B cell (primary cell): ENCODE results near the gene PCDHA3. TPM values are rescaled to one million over a fixed set of nuclear protein-coding genes. Genes with fewer than 3 reads are reported as not detected.
"Not testable (repeated sequence)": the region's sequence is repeated elsewhere in the genome, so short reads cannot be mapped to it uniquely, and the experiment has no call there.

Experiments used
- ATAC-seq: fragments of 200-7000 bp; cut with Tn5 transposase; one replicate; pipeline ENCODE4 v1.10.0; 2021; ENCODE audit warnings: low read depth, mild to moderate bottlenecking, moderate number of reproducible peaks, moderate library complexity
- CTCF ChIA-PET: fragments of 350-600 bp; sonication (Branson Sonifier 250); formaldehyde crosslinking; loops from one replicate; lab custom pipeline; 2021; ENCODE audit warnings: antibody characterized with exemption, inconsistent platforms; lab: Charles Lee
- POLR2A ChIA-PET: fragments of 350-600 bp; sonication (Branson Sonifier 250); formaldehyde crosslinking; loops from one replicate; lab custom pipeline; 2021; ENCODE audit warnings: antibody characterized with exemption; lab: Charles Lee
- DNase-seq: peaks from one replicate; pipeline ENCODE4 v3.0.0; 2013
- H2AFZ ChIP-seq: 2 replicates; pipeline ENCODE4 v1.6.1; 2012; ENCODE audit warnings: mild to moderate bottlenecking, low read depth, low read length; ENCODE audit not compliant: insufficient read depth, poor library complexity, severe bottlenecking
- H3K27ac ChIP-seq, 2 donors: 1 replicate in 1 of 2; 2 replicates in 1 of 2; pipeline ENCODE4 v1.5.1; 2012 to 2013; ENCODE audit warnings: low read length in 2 of 2, mild to moderate bottlenecking in 2 of 2, moderate library complexity in 1 of 2
- H3K27me3 ChIP-seq, 4 experiments: fragments of 200-600 bp in 1 of 4; sonication (generic) in 1 of 4; replicated peaks in 1 of 4; 1 replicate in 2 of 4; 2 replicates in 2 of 4; pipeline versions ENCODE4 v1.6.1 to v1.7.0; 2013 to 2016; ENCODE audit warnings: low read length in 3 of 4, mild to moderate bottlenecking in 2 of 4, mixed read lengths in 1 of 4, moderate library complexity in 1 of 4; ENCODE audit not compliant: insufficient read depth in 4 of 4, control insufficient read depth in 3 of 4; ENCODE audit errors: control extremely low read depth in 1 of 4
- H3K36me3 ChIP-seq, 2 experiments: replicated peaks in 1 of 2; 1 replicate in 1 of 2; 2 replicates in 1 of 2; pipeline versions ENCODE4 v1.6.1 to v1.7.1; 2013; ENCODE audit warnings: low read length in 1 of 2; ENCODE audit not compliant: insufficient read depth in 2 of 2, control insufficient read depth in 1 of 2; ENCODE audit errors: control extremely low read depth in 1 of 2, extremely low read depth in 1 of 2
- H3K4me1 ChIP-seq, 2 donors: fragments of 200-600 bp in 1 of 2; sonication (generic) in 1 of 2; 1 replicate in 1 of 2; 2 replicates in 1 of 2; pipeline versions ENCODE4 v1.5.1 to v1.6.1; 2013 to 2017; ENCODE audit warnings: low read length in 2 of 2; ENCODE audit not compliant: control insufficient read depth in 2 of 2, insufficient read depth in 2 of 2
- H3K4me2 ChIP-seq: replicated peaks from 2 replicates; pipeline ENCODE3; 2012; ENCODE audit warnings: mild to moderate bottlenecking, low read depth, low read length; ENCODE audit not compliant: poor library complexity, severe bottlenecking
- H3K4me3 ChIP-seq, 5 experiments: fragments of 200-600 bp in 1 of 5; sonication (generic) in 1 of 5; 1 replicate in 3 of 5; 2 replicates in 2 of 5; pipeline versions ENCODE4 v1.5.1 to v1.7.0; 2011 to 2016; ENCODE audit warnings: low read length in 4 of 5, mild to moderate bottlenecking in 4 of 5, low read depth in 2 of 5, control low read depth in 1 of 5, moderate library complexity in 1 of 5; ENCODE audit not compliant: insufficient read depth in 1 of 5; ENCODE audit errors: control extremely low read depth in 1 of 5, extremely low read depth in 1 of 5
- H3K79me2 ChIP-seq: fragments of 200-600 bp; sonication (generic); one replicate; pipeline ENCODE4 v1.6.0; 2016; ENCODE audit warnings: low read length; ENCODE audit not compliant: control insufficient read depth, insufficient read depth
- H3K9ac ChIP-seq: fragments of 200-600 bp; sonication (generic); 2 replicates; pipeline ENCODE4 v1.6.1; 2017; ENCODE audit warnings: mild to moderate bottlenecking, low read length, moderate library complexity
- H3K9me3 ChIP-seq, 3 donors: one replicate each; pipeline versions ENCODE4 v1.6.1 to v1.7.1; 2013; ENCODE audit warnings: low read length in 2 of 3; ENCODE audit not compliant: control insufficient read depth in 2 of 3, insufficient read depth in 1 of 3; ENCODE audit errors: control extremely low read depth in 1 of 3
- H4K20me1 ChIP-seq: 2 replicates; pipeline ENCODE4 v1.6.0; 2012; ENCODE audit warnings: mild to moderate bottlenecking, low read length; ENCODE audit not compliant: insufficient read depth, control insufficient read depth, poor library complexity, severe bottlenecking
- H3K27ac Mint-ChIP-seq: one replicate; pipeline ENCODE4 v1.8.0; 2021; ENCODE audit warnings: mixed read lengths
- H3K27me3 Mint-ChIP-seq: one replicate; pipeline ENCODE4 v1.8.0; 2021; ENCODE audit warnings: mixed read lengths
- H3K4me1 Mint-ChIP-seq: one replicate; pipeline ENCODE4 v1.8.0; 2021; ENCODE audit warnings: mixed read lengths
- H3K4me3 Mint-ChIP-seq: one replicate; pipeline ENCODE4 v1.8.0; 2021; ENCODE audit warnings: mixed read lengths
- H3K9me3 Mint-ChIP-seq: one replicate; pipeline ENCODE4 v1.8.0; 2022; ENCODE audit warnings: mixed read lengths; ENCODE audit not compliant: insufficient read depth
- CTCF ChIP-seq: fragments of 200-600 bp; IDR thresholded peaks from one replicate; pipeline ENCODE4 v1.8.0; 2022; ENCODE audit warnings: antibody characterized with exemption, mild to moderate bottlenecking
- EZH2 ChIP-seq: IDR thresholded peaks from 2 replicates; pipeline ENCODE4 v1.6.1; 2012; ENCODE audit warnings: borderline replicate concordance, low read depth, mild to moderate bottlenecking, moderate library complexity, low read length; ENCODE audit not compliant: insufficient read depth, poor library complexity, severe bottlenecking
- WGBS: methylation state at CpG from one replicate; pipeline ENCODE4 v1.1.5; 2013; ENCODE audit warnings: missing lambda C conversion rate; ENCODE audit not compliant: insufficient coverage; 5-methylcytosine and 5-hydroxymethylcytosine counted together
- intact Hi-C: fragments of 100-400 bp; cut with micrococcal nuclease; formaldehyde crosslinking; loops from one replicate; pipeline ENCODE4 v1.10.0; 2022
- polyA plus RNA-seq: library from polyadenylated mRNA; depleted of rRNA; stranded (reverse); fragments of >200 nt; gene quantifications from 2 replicates; pipeline ENCODE4 v1.2.3, GENCODE V29; 2012
- total RNA-seq, 2 donors: library from RNA; stranded (reverse); fragments of 120-200 nt in 1 of 2; gene quantifications; 1 replicate in 1 of 2; 2 replicates in 1 of 2; pipeline versions ENCODE4 v1.2.3 to v1.2.4, GENCODE V29; 2013 to 2022

Gene PCDHA3
- total and polyA plus RNA-seq, 2 donors (not counting 1 experiment from before 2014, with no cell fraction given) = not detected

DNA sequence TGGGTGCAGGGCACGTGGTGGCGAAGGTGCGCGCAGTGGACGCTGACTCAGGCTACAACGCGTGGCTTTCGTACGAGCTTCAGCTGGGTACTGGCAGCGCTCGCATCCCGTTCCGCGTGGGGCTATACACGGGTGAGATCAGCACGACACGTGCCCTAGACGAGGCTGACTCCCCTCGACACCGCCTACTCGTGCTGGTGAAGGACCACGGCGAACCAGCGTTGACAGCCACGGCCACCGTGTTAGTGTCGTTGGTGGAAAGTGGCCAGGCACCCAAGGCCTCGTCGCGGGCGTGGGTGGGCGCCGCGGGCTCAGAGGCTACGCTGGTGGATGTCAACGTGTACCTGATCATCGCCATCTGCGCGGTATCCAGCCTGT lies 4.2 kb upstream of the PCDHA3 start:
- Histone ChIP-seq H3K79me2 (no peaks in the 10 kb centered on the region), H3K9ac (no peak overlapping the region), H4K20me1 (no peaks in the 10 kb centered on the region), H3K27ac (no peak overlapping the region), H2AFZ (no peak overlapping the region), H3K36me3 (no peaks in the 10 kb centered on the region), H3K27me3 (peaks cover 0 to 26% (median 14%) of the 10 kb centered on the region in 4 experiments), H3K4me2 (no peak overlapping the region), H3K9me3 (peaks cover 4 to 39% (median 36%) of the 10 kb centered on the region in 3 donors), H3K4me1 (no peaks in the 10 kb centered on the region), H3K4me3 (no peak overlapping the region)
- H3K9me3 Mint-ChIP-seq = peaks cover 9% of the 10 kb centered on the region
- ATAC-seq (no peak), DNase-seq (no peak)
- H3K4me1 Mint-ChIP-seq = no peaks in the 10 kb centered on the region
- H3K4me3 Mint-ChIP-seq = no peak overlapping the region
- CTCF ChIA-PET = no interaction called here
- H3K27ac Mint-ChIP-seq = no peak overlapping the region
- POLR2A ChIA-PET = no interaction called here
- intact Hi-C loops = no loop called here
- TF ChIP-seq CTCF (no peak), EZH2 (no peak)
- WGBS = 65% methylated on average over 39 of the region's 39 CpGs
- peaks cover 17% of the 10 kb centered on the region for H3K27me3 Mint-ChIP-seq

DNA sequence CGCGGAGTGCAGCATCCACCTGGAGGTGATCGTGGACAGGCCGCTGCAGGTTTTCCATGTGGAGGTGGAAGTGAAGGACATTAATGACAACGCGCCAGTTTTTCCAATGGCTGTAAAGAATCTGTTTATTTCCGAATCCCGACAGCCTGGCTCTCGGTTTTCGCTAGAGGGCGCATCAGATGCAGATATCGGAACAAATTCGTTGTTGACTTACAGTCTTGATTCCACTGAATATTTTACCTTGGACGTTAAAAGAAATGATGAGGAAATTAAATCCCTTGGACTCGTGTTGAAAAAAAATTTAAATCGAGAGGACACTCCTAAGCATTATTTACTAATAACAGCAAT lies 611 bp downstream of the PCDHA3 start:
- peaks cover 0 to 13% (median 4%) of the 10 kb centered on the region in 4 experiments for H3K27me3 ChIP-seq
- H3K4me3 ChIP-seq = no peak overlapping the region
- Mint-ChIP-seq H3K4me1 (no peaks in the 10 kb centered on the region), H3K27me3 (peaks cover 9% of the 10 kb centered on the region), H3K9me3 (peaks cover 8% of the 10 kb centered on the region), H3K27ac (no peak overlapping the region), H3K4me3 (no peak overlapping the region)
- ATAC-seq = no peak
- H3K9ac ChIP-seq = no peak overlapping the region
- ChIA-PET CTCF (no interaction called here), POLR2A (no interaction called here)
- 35% methylated on average over 13 of the region's 16 CpGs for WGBS
- peaks cover 0 to 36% (median 30%) of the 10 kb centered on the region in 3 donors for H3K9me3 ChIP-seq
- H3K4me2 ChIP-seq = no peak overlapping the region
- no peaks in the 10 kb centered on the region for H4K20me1 ChIP-seq
- no peaks in the 10 kb centered on the region for H3K36me3 ChIP-seq
- no peak overlapping the region for H2AFZ ChIP-seq
- H3K79me2 ChIP-seq = no peaks in the 10 kb centered on the region
- intact Hi-C loops = no loop called here
- no peak for DNase-seq
- no peak for TF ChIP-seq CTCF
- TF ChIP-seq EZH2 = no peak
- H3K27ac ChIP-seq = no peak overlapping the region
- no peaks in the 10 kb centered on the region for H3K4me1 ChIP-seq

DNA sequence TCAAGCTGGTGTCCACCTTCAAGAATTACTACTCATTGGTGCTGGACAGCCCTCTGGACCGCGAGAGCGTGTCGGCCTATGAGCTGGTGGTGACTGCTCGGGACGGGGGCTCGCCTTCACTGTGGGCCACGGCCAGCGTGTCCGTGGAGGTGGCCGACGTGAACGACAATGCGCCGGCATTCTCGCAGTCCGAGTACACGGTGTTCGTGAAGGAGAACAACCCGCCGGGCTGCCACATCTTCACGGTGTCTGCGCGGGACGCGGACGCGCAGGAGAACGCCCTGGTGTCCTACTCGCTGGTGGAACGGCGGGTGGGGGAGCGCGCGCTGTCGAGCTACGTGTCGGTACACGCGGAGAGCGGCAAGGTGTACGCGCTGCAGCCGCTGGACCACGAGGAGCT lies 1.5 kb downstream of the PCDHA3 start:
- CTCF ChIA-PET = not testable (repeated sequence)

More for the DNA sequence above, 1.5 kb downstream of the PCDHA3 start:
- H3K4me1 Mint-ChIP-seq, H4K20me1 ChIP-seq, H3K79me2 ChIP-seq, DNase-seq, H3K9me3 Mint-ChIP-seq, H3K4me1 ChIP-seq, H3K4me3 ChIP-seq, intact Hi-C loops, H3K27ac ChIP-seq, H3K9ac ChIP-seq, POLR2A ChIA-PET, H3K4me2 ChIP-seq, H3K4me3 Mint-ChIP-seq, H3K27ac Mint-ChIP-seq, H2AFZ ChIP-seq, ATAC-seq, H3K36me3 ChIP-seq: not testable (repeated sequence)
- Histone ChIP-seq H3K9me3 (peaks cover 0 to 33% (median 29%) of the 10 kb centered on the region in 3 donors), H3K27me3 (peaks cover 0 to 13% (median 6%) of the 10 kb centered on the region in 4 experiments)
- WGBS = 66% methylated on average over 45 of the region's 45 CpGs
- H3K27me3 Mint-ChIP-seq = peaks cover 14% of the 10 kb centered on the region
